T-cell (primary cell): ENCODE measurements around the gene SF3A1. TPM values are rescaled to one million over a fixed set of nuclear protein-coding genes. Genes with fewer than 3 reads are reported as not detected.

ENCODE experiments used
- ATAC-seq, 4 experiments: fragments of 200-7000 bp in 3 of 4; fragments of 150-1000 bp in 1 of 4; cut with Tn5 transposase; replicated peaks in 1 of 4; 1 replicate in 3 of 4; 2 replicates in 1 of 4; pipeline ENCODE4 v1.10.0; 2021; ENCODE audit warnings: moderate library complexity in 3 of 4, mild to moderate bottlenecking in 2 of 4, moderate number of reproducible peaks in 1 of 4
- CTCF ChIA-PET, 2 donors: fragments of 300-600 bp; sonication (Branson Sonifier 250); formaldehyde crosslinking; loops; one replicate each; lab custom pipeline; 2022; ENCODE audit warnings: antibody characterized with exemption in 2 of 2; lab: Charles Lee
- POLR2A ChIA-PET, 2 donors: fragments of 300-600 bp; sonication (Branson Sonifier 250); formaldehyde crosslinking; loops; one replicate each; lab custom pipeline; 2022; ENCODE audit warnings: antibody characterized with exemption in 2 of 2; lab: Charles Lee
- DNase-seq, 35 experiments: peaks; one replicate each; pipeline versions ENCODE4 v3.0.0 to v3.0.0-alpha.2; 2013 to 2023
- H3K27ac ChIP-seq: one replicate; pipeline ENCODE4 v1.5.1; 2013; ENCODE audit warnings: low read length
- H3K27me3 ChIP-seq, 2 experiments: replicated peaks in 1 of 2; 1 replicate in 1 of 2; 2 replicates in 1 of 2; pipeline versions ENCODE4 v1.6.1 to v1.7.0; 2013; ENCODE audit warnings: low read length in 1 of 2, mixed read lengths in 1 of 2; ENCODE audit not compliant: control insufficient read depth in 2 of 2, insufficient read depth in 2 of 2; ENCODE audit errors: extremely low read depth in 1 of 2
- H3K36me3 ChIP-seq, 2 donors: 1 replicate in 1 of 2; 2 replicates in 1 of 2; pipeline versions ENCODE4 v1.6.1 to v1.7.0; 2013; ENCODE audit warnings: low read length in 1 of 2; ENCODE audit not compliant: control insufficient read depth in 2 of 2, insufficient read depth in 1 of 2; ENCODE audit errors: extremely low read depth in 1 of 2
- H3K4me1 ChIP-seq, 2 experiments: 1 replicate in 1 of 2; 2 replicates in 1 of 2; pipeline versions ENCODE4 v1.6.1 to v1.7.0; 2013; ENCODE audit warnings: low read length in 2 of 2, mixed read lengths in 1 of 2; ENCODE audit not compliant: insufficient read depth in 2 of 2, control insufficient read depth in 1 of 2; ENCODE audit errors: extremely low read depth in 1 of 2
- H3K4me3 ChIP-seq, 2 donors: 1 replicate in 1 of 2; 2 replicates in 1 of 2; pipeline versions ENCODE4 v1.5.1 to v1.7.0; 2013; ENCODE audit warnings: mild to moderate bottlenecking in 2 of 2, low read length in 1 of 2, moderate library complexity in 1 of 2; ENCODE audit not compliant: control insufficient read depth in 1 of 2; ENCODE audit errors: extremely low read depth in 1 of 2
- H3K9me3 ChIP-seq: 2 replicates; pipeline ENCODE4 v1.7.0; 2013
- H3K27ac Mint-ChIP-seq, 2 donors: one replicate each; pipeline ENCODE4 v1.8.0; 2020 to 2021; ENCODE audit warnings: mild to moderate bottlenecking in 2 of 2, mixed read lengths in 2 of 2
- H3K27me3 Mint-ChIP-seq, 2 donors: one replicate each; pipeline ENCODE4 v1.8.0; 2021 to 2022; ENCODE audit warnings: mixed read lengths in 2 of 2
- H3K36me3 Mint-ChIP-seq: one replicate; pipeline ENCODE4 v1.8.0; 2021; ENCODE audit warnings: mixed read lengths
- H3K4me1 Mint-ChIP-seq, 3 donors: one replicate each; pipeline ENCODE4 v1.8.0; 2020 to 2022; ENCODE audit warnings: mixed read lengths in 3 of 3, mild to moderate bottlenecking in 1 of 3
- H3K4me3 Mint-ChIP-seq, 3 donors: one replicate each; pipeline ENCODE4 v1.8.0; 2020 to 2022; ENCODE audit warnings: mild to moderate bottlenecking in 3 of 3, mixed read lengths in 3 of 3, moderate library complexity in 3 of 3
- H3K9me3 Mint-ChIP-seq, 3 donors: one replicate each; pipeline ENCODE4 v1.8.0; 2020 to 2022; ENCODE audit warnings: mixed read lengths in 3 of 3
- WGBS: methylation state at CpG from one replicate; pipeline ENCODE4 v1.1.5; 2013; ENCODE audit warnings: missing lambda C conversion rate; ENCODE audit not compliant: insufficient coverage; 5-methylcytosine and 5-hydroxymethylcytosine counted together
- total RNA-seq, 35 experiments: library from RNA in 6 of 35; stranded (reverse) in 6 of 35; fragments of 120-200 nt in 1 of 35; gene quantifications; one replicate each; pipeline versions ENCODE4 v1.2.1 to v1.2.4 and lab custom pipeline; 2013 to 2026

The SF3A1 gene
- total RNA-seq, 5 donors from 2014 or later (not counting 1 experiment from before 2014, with no cell fraction given): 272 to 323 (median 292) TPM

DNA sequence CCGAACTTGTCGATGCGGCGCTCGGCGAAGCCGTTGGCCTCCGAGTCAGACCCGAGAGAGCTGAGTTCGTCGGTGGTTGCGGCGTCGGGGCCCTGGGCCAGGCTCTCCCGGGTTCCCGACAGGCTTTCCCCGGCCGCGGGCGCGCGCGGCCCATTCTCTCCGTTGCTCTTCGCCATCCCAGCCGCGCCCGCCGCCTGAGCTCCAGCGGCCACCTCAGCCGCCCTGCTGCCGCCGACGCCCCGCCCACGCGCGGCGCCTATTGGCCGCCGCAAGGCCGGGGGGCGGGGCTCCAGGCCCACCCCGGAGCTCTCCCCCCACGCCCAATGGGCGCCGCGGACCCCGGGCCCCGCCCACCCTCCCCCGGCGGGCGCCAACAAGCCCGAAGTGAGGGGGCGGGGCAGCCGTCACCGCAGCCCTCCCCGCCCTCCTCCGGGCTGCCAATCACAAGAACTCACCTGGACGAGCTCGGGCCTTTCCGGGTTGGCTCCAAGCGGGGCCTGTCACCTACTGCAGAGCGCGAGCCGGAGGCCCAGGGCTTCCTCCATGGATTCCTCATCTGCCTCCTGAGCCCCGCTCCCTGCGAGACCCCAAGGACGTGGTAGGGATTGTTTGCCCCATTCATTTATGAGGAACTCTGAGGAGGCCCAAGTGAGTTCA, 29.9 kb downstream of the SF3A1 start, which contains the start of gene TBC1D10A:
TSS of gene TBC1D10A (minus strand) at position 236 of the 657 bp plus-strand sequence. CDS start at position 176, 60 bp downstream.
- ATAC-seq: peak; percentile 88 to 94 (median 90)
- Mint-ChIP-seq H3K4me3 (peak within 1 kb of the TSS; percentile 82 to 91 (median 87)), H3K9me3 (no peaks in the 10 kb centered on the region), H3K27me3 (no peaks in the 10 kb centered on the region), H3K4me1 (peaks cover 45 to 54% (median 52%) of the 10 kb centered on the region in 3 donors), H3K27ac (peak within 1 kb of the TSS; percentile 91), H3K36me3 (peaks cover 9% of the 10 kb centered on the region)
- Histone ChIP-seq H3K36me3 (peaks cover 0 to 15% of the 10 kb centered on the region in 2 donors), H3K9me3 (no peaks in the 10 kb centered on the region), H3K27me3 (no peaks in the 10 kb centered on the region), H3K27ac (peak within 1 kb of the TSS; percentile 77), H3K4me1 (peaks cover 28 to 53% of the 10 kb centered on the region in 2 experiments), H3K4me3 (peak within 1 kb of the TSS; percentile 70 to 96)
- peak; percentile 86 to 97 (median 92) for DNase-seq
- POLR2A ChIA-PET: interaction anchor here (0.6 to 1.5 kb wide), 9 partner anchors 17 to 1254 kb away, joined by 3 to 6 read pairs (median 4); partner anchors contain the start of genes CCDC157 (in 1 of the 2), PIK3IP1 (in 1 of the 2) and SF3A1 (in 1 of the 2)
- 0% methylated on average over 42 of the region's 69 CpGs for WGBS
- CTCF ChIA-PET: interaction anchor here in 1 of 2 donors (1.0 to 3.2 kb wide), 7 partner anchors 14 to 97 kb away, joined by 3 to 37 read pairs (median 5); partner anchors contain the start of genes CASTOR1, CCDC157, RNF215 and SF3A1

- Histone ChIP-seq H3K9me3 (no peaks in the 10 kb centered on the region), H3K4me3 (peak overlapping the region; percentile 70 to 96), H3K4me1 (peaks cover 28 to 59% of the 10 kb centered on the region in 2 experiments), H3K36me3 (peaks cover under 1 to 19% of the 10 kb centered on the region in 2 donors), H3K27me3 (no peaks in the 10 kb centered on the region), H3K27ac (peak overlapping the region; percentile 15)
- Mint-ChIP-seq H3K27ac (peak overlapping the region; percentile 90 to 91), H3K9me3 (no peaks in the 10 kb centered on the region), H3K27me3 (no peaks in the 10 kb centered on the region), H3K4me3 (peak overlapping the region; percentile 82 to 91 (median 87)), H3K4me1 (peaks cover 51 to 59% (median 57%) of the 10 kb centered on the region in 3 donors), H3K36me3 (peaks cover 9% of the 10 kb centered on the region)
- peak in 3 of 35 experiments; percentile 16 to 32 (median 20) for DNase-seq
- 0% methylated on average over 26 of the region's 34 CpGs for WGBS
- ATAC-seq: peak; percentile 24 to 39 (median 30)
- ChIA-PET POLR2A (interaction anchor here (0.6 to 1.5 kb wide), 7 partner anchors 16 to 966 kb away, joined by 3 to 6 read pairs (median 4); partner anchors contain the start of genes CCDC157 (in 1 of the 2), PIK3IP1 (in 1 of the 2) and SF3A1 (in 1 of the 2)), CTCF (interaction anchor here in 1 of 2 donors (1.0 to 3.2 kb wide), 7 partner anchors 13 to 97 kb away, joined by 3 to 37 read pairs (median 5); partner anchors contain the start of genes CASTOR1, CCDC157, RNF215 and SF3A1)
Observed at GRCh38 chr22:30326255-30326705, 30.4 kb downstream of the SF3A1 start.

- peak overlapping the region; percentile 90 to 91 for H3K27ac Mint-ChIP-seq
- H3K36me3 Mint-ChIP-seq: peaks cover 10% of the 10 kb centered on the region
- Histone ChIP-seq H3K4me3 (peak overlapping the region; percentile 70 to 96), H3K9me3 (no peaks in the 10 kb centered on the region), H3K27ac (peak overlapping the region; percentile 15), H3K27me3 (no peaks in the 10 kb centered on the region), H3K36me3 (peaks cover 4 to 21% of the 10 kb centered on the region in 2 donors), H3K4me1 (peaks cover 32 to 64% of the 10 kb centered on the region in 2 experiments)
- peaks cover 55 to 64% (median 62%) of the 10 kb centered on the region in 3 donors for H3K4me1 Mint-ChIP-seq
- CTCF ChIA-PET: interaction anchor here in 1 of 2 donors (1.4 to 3.2 kb wide), 3 partner anchors 31 to 62 kb away, joined by 5 to 37 read pairs (median 10); partner anchors contain the start of genes CASTOR1, CCDC157, RNF215 and SF3A1
- DNase-seq: no peak
- peak overlapping the region; percentile 82 to 91 (median 87) for H3K4me3 Mint-ChIP-seq
- no peaks in the 10 kb centered on the region for H3K27me3 Mint-ChIP-seq
- no peaks in the 10 kb centered on the region for H3K9me3 Mint-ChIP-seq
- POLR2A ChIA-PET: no interaction called here
- no peak for ATAC-seq
- 0% methylated on average over 6 of the region's 14 CpGs for WGBS
Observed at GRCh38 chr22:30325724-30326254, 30.9 kb downstream of the SF3A1 start.

DNA sequence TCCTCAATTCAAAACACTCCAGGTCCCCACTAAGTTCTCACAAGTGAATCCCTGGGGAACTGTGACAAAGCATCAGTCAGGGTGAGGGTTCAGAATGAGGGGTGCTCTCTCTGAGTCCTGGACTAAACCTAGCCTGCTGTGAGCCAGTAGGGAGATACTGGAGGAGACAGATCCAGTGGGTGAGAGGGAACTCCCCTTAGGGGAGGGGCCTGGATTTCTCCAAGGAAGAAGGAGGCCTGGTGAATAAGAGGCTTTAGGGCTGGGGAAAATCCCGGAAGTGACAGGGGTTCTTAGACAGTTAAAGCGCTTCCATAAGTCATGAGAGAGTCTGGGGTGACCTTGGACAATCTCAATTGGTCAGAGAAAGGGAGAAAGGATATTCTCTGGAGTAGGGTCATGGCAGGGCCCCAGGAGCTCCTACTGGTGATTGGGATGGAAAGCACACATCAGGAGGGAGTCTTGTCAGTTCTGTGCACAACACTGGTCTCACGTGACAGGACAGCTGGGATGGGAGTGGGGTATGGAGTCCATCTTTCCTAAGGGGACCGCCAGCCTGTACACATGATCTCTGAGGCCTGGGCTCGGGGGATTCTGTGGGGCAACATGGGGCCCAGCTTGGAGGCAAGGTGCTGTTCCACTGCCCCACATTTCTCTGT, 31.5 kb downstream of the SF3A1 start:
- POLR2A ChIA-PET: no interaction called here
- peaks cover 11% of the 10 kb centered on the region for H3K36me3 Mint-ChIP-seq
- peaks cover 61 to 70% (median 68%) of the 10 kb centered on the region in 3 donors for H3K4me1 Mint-ChIP-seq
- peak overlapping the region; percentile 70 to 96 for H3K4me3 ChIP-seq
- peak overlapping the region; percentile 90 to 91 for H3K27ac Mint-ChIP-seq
- no peaks in the 10 kb centered on the region for H3K27me3 ChIP-seq
- DNase-seq (peak in 1 of 35 experiments; percentile 25), ATAC-seq (no peak)
- CTCF ChIA-PET: interaction anchor here (1.1 to 2.3 kb wide), 4 partner anchors 17 to 37 kb away, joined by 3 to 14 read pairs (median 8); partner anchors contain the start of genes CCDC157 (in 1 of the 2) and SF3A1 (in 1 of the 2)
- H3K27ac ChIP-seq: peak overlapping the region; percentile 15
- H3K27me3 Mint-ChIP-seq: no peaks in the 10 kb centered on the region
- H3K36me3 ChIP-seq: peaks cover 4 to 27% of the 10 kb centered on the region in 2 donors
- no peaks in the 10 kb centered on the region for H3K9me3 ChIP-seq
- H3K4me1 ChIP-seq: peaks cover 38 to 70% of the 10 kb centered on the region in 2 experiments
- peak overlapping the region; percentile 82 to 91 (median 87) for H3K4me3 Mint-ChIP-seq
- H3K9me3 Mint-ChIP-seq: no peaks in the 10 kb centered on the region
- 70% methylated on average over 3 of the region's 5 CpGs for WGBS

GRCh38 chr22:30324014-30324730, 32.5 kb downstream of the SF3A1 start:
- no peaks in the 10 kb centered on the region for H3K27me3 Mint-ChIP-seq
- peak overlapping the region; percentile 90 to 91 for H3K27ac Mint-ChIP-seq
- H3K27me3 ChIP-seq: no peaks in the 10 kb centered on the region
- ChIA-PET CTCF (interaction anchor here (0.7 to 2.3 kb wide), 7 partner anchors 12 to 125 kb away, joined by 3 to 14 read pairs (median 3); no protein-coding TSS in a partner anchor), POLR2A (interaction anchor here (0.5 to 1.7 kb wide), 4 partner anchors 10 to 100 kb away, joined by 3 to 5 read pairs (median 3); no protein-coding TSS in a partner anchor)
- H3K36me3 ChIP-seq: peaks cover 7 to 34% of the 10 kb centered on the region in 2 donors
- peak overlapping the region; percentile 15 for H3K27ac ChIP-seq
- DNase-seq: peak in 26 of 35 experiments; percentile 17 to 58 (median 38)
- peak overlapping the region; percentile 82 to 91 (median 87) for H3K4me3 Mint-ChIP-seq
- no peaks in the 10 kb centered on the region for H3K9me3 Mint-ChIP-seq
- H3K36me3 Mint-ChIP-seq: peaks cover 18% of the 10 kb centered on the region
- no peaks in the 10 kb centered on the region for H3K9me3 ChIP-seq
- H3K4me3 ChIP-seq: peak overlapping the region; percentile 70 to 96
- peaks cover 48 to 80% of the 10 kb centered on the region in 2 experiments for H3K4me1 ChIP-seq
- peaks cover 72 to 80% (median 78%) of the 10 kb centered on the region in 3 donors for H3K4me1 Mint-ChIP-seq
- ATAC-seq: peak in 3 of 4 experiments; percentile 21 to 23 (median 21)
- 0% methylated on average over 1 of the region's 8 CpGs for WGBS
